GM10266 (cell line): ENCODE results near the gene HOXB3.

ENCODE experiments used
- DNase-seq: peaks from one replicate; pipeline ENCODE4 v3.0.0; 2012; ENCODE audit errors: extremely low spot score
- TF ChIP-seq, protein P1 (sequence below): IDR thresholded peaks from 2 replicates; pipeline ENCODE4 v1.5.1; 2012; ENCODE audit warnings: mild to moderate bottlenecking, low read depth; ENCODE audit not compliant: control insufficient read depth, insufficient read depth; ENCODE audit errors: missing control alignments

HOXB3 gene

DNA sequence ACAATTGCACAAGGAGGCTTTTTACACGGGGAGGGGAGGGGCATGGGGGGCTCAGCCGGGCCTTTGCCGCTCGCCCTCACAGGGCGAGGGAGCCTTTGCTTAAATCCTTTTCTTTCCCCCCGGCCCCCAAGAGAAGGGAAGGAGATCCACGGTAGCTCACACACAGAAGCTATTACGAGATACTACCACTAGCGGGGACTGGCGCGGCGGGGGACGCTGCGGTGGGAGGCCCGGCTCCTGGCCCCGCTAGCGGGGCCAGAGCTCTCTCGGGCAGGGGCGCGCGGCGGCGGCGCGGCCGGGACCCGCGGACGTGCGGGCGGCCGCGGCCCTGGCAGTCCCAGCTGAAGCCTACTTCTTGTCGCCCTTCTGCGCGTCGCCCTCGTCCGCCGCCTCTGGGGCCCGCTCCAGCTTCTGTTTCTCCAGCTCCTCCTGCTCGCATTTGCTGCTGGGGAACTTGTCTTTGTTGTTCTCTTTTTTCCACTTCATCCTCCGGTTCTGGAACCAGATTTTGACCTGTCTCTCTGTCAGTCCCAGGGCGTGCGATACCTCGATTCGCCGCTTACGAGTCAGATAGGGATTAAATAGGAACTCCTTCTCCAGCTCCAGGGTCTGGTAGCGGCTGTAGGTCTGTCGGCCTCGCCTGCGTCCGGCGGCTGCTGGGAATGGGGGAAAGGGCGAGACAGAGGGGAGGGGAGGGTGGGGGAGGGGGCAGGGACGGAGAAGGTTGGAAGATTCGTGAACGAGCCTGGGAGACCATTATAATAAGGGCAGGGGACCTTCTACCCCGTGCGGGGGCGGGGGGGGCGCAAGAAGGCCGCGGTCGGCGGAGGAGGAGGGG, 23.0 kb upstream of the HOXB3 start:
- DNase-seq, result peak; percentile 74
- TF ChIP-seq, protein P1, sequence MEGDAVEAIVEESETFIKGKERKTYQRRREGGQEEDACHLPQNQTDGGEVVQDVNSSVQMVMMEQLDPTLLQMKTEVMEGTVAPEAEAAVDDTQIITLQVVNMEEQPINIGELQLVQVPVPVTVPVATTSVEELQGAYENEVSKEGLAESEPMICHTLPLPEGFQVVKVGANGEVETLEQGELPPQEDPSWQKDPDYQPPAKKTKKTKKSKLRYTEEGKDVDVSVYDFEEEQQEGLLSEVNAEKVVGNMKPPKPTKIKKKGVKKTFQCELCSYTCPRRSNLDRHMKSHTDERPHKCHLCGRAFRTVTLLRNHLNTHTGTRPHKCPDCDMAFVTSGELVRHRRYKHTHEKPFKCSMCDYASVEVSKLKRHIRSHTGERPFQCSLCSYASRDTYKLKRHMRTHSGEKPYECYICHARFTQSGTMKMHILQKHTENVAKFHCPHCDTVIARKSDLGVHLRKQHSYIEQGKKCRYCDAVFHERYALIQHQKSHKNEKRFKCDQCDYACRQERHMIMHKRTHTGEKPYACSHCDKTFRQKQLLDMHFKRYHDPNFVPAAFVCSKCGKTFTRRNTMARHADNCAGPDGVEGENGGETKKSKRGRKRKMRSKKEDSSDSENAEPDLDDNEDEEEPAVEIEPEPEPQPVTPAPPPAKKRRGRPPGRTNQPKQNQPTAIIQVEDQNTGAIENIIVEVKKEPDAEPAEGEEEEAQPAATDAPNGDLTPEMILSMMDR, result peak; percentile 31

DNA sequence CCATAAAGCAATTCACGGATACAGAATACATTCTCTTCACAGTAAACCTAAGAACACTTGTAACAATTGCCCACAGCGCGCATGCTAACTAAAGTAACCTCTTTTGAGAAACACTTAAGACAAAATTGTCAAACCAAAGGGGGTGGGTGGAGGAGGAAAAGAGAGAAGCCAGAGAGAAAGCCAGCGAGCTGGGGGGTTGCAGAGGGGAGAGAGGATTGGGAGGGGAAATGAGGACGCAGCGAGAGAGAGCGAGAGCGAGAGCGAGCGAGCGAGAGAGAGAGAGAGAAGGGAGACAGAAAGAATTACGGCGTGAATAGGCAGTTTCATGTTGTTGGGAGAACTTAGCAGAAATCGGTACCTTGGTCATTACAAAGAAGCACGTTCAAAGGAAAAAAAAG, 22.4 kb upstream of the HOXB3 start:
- TF ChIP-seq, protein P1, result no peak
- no peak for DNase-seq

DNA sequence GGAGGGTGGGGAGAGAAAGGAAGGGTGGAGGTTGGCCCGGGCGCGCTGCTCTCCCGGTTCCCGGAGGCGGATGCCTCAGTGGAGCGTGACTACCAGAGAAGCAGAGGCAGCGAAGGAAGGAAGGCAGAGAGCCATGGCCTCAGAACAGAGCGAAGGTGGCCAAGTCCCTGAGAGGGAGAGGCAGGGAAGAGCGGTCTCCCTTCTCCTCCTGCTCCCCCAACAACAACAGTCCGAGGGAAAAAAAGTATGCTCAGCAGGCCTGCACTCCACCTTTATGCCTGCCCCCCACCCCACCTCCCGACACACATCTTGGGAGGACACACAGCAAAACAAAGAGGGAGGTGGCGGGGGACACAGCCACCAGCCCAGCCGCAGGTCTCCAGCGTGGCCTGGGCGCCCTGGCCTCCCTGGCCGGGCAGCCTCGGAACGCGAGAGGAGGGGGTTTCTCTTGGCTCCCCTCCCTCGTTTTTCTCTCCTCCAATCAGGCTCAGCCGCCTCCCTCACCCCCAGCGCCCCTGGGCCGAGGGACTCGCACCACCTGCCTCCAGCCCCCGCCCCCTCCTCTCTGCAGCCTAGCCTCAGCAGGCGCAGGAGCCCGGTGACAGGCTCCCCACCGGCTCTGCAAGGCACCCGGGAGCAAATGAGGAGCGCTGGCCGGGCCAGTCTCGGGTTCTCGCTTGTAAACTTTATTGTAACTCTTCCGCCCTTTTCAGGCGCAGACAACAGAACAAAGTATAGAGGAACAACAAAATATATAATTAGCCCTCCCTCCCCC, 21.8 kb upstream of the HOXB3 start:
- TF ChIP-seq, protein P1, result no peak
- no peak for DNase-seq

DNA sequence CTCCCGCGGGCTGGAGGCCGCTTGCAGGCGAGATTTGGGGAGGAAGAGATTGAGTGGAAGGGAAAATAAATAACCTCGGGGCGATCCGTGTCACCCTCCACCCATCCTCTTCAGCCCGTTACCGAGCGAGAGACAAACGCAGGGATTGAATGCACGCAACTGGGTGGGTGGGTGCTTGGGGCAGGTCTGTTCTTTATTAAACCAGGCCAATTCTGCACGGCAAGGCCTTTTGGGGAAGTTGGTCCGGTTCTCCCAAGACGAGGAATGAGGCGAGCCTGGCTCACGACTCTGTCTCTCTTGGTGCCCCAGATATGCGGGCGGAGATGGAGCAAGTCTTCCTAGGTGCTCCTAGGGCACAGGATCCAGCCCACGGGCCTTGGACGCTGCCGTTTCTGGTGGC, 21.2 kb upstream of the HOXB3 start:
- DNase-seq, result no peak
- TF ChIP-seq, protein P1, result no peak

DNA sequence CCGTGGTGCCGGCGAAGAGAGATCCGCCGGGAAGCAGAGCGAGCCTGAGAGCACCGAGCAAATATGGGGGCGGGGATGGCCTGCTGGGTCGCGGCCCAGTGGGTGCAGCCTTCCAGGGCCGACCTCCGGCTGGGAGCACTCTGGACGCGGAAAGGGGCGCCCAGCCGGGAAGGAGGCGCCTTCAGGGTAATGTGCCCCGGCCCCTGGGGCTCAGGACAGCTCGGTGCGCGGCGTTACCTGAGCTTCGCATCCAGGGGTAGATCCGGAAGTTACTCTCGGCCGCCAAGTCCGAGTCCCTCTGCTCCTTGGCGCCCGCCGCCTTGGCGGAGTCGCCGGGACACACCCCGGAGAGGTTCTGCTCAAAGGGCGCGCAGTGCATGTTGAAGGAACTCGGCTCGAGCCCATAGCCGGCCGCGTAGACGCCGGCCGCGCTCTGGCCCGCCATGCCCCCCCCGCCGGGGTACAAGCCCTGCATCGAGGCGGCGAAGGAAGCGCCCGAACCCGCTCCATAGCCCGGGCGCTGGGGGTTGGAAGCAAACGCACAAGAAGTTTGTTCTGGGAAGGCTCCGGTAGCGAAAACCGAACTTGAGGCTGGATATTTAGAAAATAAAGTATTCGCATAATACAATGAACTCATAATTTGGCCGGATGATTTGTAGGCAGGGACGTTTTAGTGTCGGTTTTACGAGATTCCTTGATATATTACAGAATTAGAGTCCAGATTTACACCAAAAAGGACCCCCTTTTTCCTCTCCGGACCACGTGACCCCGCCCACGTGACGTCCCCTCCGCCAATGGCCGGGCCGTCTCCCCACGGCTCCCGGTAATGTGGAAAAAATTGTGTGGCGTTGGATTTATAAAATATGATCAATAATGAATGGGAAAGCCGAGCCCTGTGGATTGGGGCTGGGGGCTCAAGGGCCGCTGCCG, 20.5 kb upstream of the HOXB3 start, which contains the start of gene HOXB7:
HOXB7 (minus strand) TSS at position 736 of the 930 bp plus-strand sequence; CDS start at position 637, 99 bp downstream.
- DNase-seq, result peak; percentile 89

DNA sequence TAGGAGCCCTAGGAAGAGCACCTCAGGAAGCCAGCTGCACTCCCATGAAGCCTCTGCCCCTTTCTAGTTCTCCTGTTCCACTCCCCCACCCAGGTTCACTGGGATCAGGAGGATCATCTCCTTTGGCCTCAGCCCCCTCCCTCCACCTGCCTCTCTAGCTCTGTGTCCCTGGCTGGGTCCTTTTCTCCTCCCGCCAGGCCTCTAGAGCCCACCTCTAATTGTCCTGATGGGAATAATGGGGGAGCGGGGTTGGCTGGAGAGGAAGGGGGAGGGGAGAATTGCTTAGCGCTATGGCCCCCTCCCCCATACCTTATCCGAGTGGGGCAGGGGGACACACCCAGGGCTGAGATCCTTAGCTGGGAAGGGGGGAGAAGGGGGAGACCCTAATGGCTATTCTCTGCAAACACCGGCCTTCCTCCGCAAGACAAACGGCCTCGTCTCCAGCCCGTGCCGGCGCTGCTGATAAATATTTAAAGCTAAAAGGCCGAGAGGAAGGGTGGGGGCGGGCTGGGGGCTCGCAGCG, 19.8 kb upstream of the HOXB3 start:
- no peak for DNase-seq
- TF ChIP-seq, protein P1, result no peak

More for the DNA sequence above, 20.5 kb upstream of the HOXB3 start, which contains the start of gene HOXB7:
- TF ChIP-seq, protein P1, result no peak
